Memory B cell (primary cell): ENCODE measurements around the gene PDE2A.
A peak's percentile ranks its signal among the peaks of the same experiment; 100 is the strongest.

ENCODE experiments used
- ATAC-seq: fragments of 150-1000 bp; cut with Tn5 transposase; 2 replicates; pipeline ENCODE4 v1.10.0; 2021; ENCODE audit warnings: low read depth, mild to moderate bottlenecking, moderate library complexity
- DNase-seq, 2 donors: peaks; one replicate each; pipeline ENCODE4 v3.0.0; 2022; ENCODE audit warnings: low spot score in 2 of 2
- H3K27ac Mint-ChIP-seq: one replicate; pipeline ENCODE4 v1.8.0; 2022; ENCODE audit warnings: mild to moderate bottlenecking, moderate library complexity, mixed read lengths
- H3K27me3 Mint-ChIP-seq: one replicate; pipeline ENCODE4 v1.8.0; 2022; ENCODE audit warnings: mixed read lengths
- H3K36me3 Mint-ChIP-seq: one replicate; pipeline ENCODE4 v1.8.0; 2022; ENCODE audit warnings: mild to moderate bottlenecking, mixed read lengths
- H3K4me1 Mint-ChIP-seq: one replicate; pipeline ENCODE4 v1.8.0; 2022; ENCODE audit warnings: mixed read lengths
- H3K4me3 Mint-ChIP-seq: one replicate; pipeline ENCODE4 v1.8.0; 2022; ENCODE audit warnings: mild to moderate bottlenecking, moderate library complexity, mixed read lengths
- H3K9me3 Mint-ChIP-seq: one replicate; pipeline ENCODE4 v1.8.0; 2022; ENCODE audit warnings: mixed read lengths

The PDE2A gene

DNA sequence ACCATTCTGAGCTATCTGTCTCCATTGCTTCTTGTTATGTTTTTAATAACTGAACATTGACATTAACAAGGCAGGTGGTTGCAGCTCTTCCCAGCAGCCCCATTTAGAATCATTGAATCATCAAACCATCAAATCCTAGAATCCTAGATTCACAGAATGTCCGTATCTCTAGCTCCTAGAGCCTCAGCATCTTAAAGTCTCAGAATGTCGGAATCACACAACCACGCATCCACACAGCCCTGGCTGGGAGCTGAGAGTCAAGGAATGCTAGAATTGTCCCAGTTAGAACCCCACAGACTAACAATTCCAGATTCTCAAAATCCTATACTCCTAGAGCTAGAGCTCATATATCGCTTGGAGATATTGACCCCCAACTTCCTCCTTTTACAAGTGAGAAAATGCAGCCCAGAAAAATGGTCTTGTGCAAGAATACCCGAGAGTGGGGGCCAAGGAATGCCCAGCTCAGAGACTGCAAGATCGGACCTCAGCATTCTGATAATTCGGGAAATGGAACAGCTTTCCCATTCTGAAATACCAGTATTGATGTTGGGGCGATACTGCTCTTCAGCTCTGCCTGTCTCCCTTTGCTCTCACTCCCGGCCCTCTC lies 38.8 kb downstream of the PDE2A start:
- Mint-ChIP-seq H3K36me3 (no peaks in the 10 kb centered on the region), H3K27me3 (peaks cover 21% of the 10 kb centered on the region), H3K27ac (no peak overlapping the region), H3K4me1 (peaks cover 3% of the 10 kb centered on the region), H3K9me3 (no peaks in the 10 kb centered on the region), H3K4me3 (no peak overlapping the region)
- no peak for DNase-seq
- ATAC-seq: no peak

DNA sequence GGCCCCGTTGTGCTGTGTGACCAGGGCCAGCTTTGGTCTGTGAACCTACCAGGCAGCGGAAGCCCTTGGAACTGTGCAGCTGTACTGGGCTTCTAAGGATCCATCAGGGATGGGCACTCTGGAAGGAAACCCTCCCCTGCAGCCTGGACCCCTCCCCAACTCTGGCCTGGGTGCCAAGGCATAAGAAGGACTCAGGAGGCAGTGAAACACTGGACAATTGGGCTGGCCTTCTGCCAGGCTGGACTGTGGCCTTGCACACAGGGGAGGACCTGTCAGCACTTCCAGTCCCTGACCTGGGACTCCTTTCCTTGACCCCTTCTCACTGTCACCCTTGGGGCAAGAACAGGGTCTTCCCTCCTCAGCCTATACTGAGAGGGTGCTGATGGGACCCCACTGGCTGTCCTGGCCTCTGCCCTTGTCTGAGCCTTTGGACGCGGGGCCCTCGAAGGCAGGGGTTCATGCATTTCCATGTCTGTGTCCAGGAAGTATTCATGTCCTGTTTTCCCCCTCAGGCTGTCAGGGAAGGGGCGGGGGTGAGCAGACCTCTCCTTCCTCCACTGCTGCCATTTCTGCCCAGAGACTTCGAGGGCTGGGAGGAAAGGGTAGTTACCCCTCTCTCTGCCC lies 39.6 kb downstream of the PDE2A start:
- no peak for ATAC-seq
- H3K27me3 Mint-ChIP-seq: peaks cover 21% of the 10 kb centered on the region
- no peak for DNase-seq
- H3K4me3 Mint-ChIP-seq: no peak overlapping the region
- no peak overlapping the region for H3K27ac Mint-ChIP-seq
- no peaks in the 10 kb centered on the region for H3K36me3 Mint-ChIP-seq
- H3K9me3 Mint-ChIP-seq: no peaks in the 10 kb centered on the region
- H3K4me1 Mint-ChIP-seq: peaks cover 8% of the 10 kb centered on the region

DNA sequence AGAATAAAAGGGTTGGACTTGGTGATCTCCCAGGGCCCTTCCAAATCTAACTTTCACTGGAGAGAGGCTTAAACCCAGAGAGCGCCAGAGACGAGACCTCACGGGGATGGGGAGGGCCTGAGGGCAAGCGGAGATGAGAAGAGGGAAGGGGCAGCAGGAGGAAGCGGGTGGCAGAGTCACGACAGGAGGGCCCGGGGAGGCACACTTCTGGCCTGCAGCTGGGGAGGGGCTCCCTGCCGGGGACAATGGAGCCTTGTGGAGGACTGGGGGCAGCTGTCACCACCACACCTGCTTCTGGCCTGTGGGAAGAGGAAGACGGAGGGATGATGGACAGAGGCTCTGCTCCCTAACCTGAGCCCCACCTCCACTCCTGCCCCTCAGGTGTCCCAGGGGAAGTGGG lies 40.2 kb downstream of the PDE2A start:
- peaks cover 21% of the 10 kb centered on the region for H3K27me3 Mint-ChIP-seq
- no peak overlapping the region for H3K27ac Mint-ChIP-seq
- no peak for DNase-seq
- no peaks in the 10 kb centered on the region for H3K9me3 Mint-ChIP-seq
- ATAC-seq: no peak
- no peak overlapping the region for H3K4me3 Mint-ChIP-seq
- H3K4me1 Mint-ChIP-seq: peaks cover 8% of the 10 kb centered on the region
- no peaks in the 10 kb centered on the region for H3K36me3 Mint-ChIP-seq

DNA sequence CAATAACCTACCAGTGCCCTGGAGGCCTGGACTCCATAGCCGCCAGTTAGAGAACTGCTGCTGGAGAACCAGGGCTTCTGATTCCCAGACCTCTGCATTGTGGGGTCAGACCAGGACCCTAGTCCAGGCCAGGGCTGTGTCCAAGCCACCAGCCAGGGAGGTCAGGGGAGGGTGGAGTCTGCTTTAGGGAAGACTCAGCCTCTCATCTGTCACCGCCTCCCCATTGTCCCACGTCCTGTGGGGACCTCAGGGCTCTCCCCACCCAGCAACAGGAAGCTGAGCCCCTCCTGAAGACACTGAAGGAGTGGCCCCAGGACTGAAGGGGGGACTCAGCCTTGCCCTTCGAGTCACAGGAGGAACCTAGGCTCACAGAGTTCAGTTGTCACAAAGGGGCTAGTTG lies 41.2 kb downstream of the PDE2A start:
- ATAC-seq (no peak), DNase-seq (no peak)
- no peaks in the 10 kb centered on the region for H3K36me3 Mint-ChIP-seq
- no peak overlapping the region for H3K4me3 Mint-ChIP-seq
- no peak overlapping the region for H3K27ac Mint-ChIP-seq
- peaks cover 21% of the 10 kb centered on the region for H3K27me3 Mint-ChIP-seq
- peaks cover 8% of the 10 kb centered on the region for H3K4me1 Mint-ChIP-seq
- no peaks in the 10 kb centered on the region for H3K9me3 Mint-ChIP-seq

DNA sequence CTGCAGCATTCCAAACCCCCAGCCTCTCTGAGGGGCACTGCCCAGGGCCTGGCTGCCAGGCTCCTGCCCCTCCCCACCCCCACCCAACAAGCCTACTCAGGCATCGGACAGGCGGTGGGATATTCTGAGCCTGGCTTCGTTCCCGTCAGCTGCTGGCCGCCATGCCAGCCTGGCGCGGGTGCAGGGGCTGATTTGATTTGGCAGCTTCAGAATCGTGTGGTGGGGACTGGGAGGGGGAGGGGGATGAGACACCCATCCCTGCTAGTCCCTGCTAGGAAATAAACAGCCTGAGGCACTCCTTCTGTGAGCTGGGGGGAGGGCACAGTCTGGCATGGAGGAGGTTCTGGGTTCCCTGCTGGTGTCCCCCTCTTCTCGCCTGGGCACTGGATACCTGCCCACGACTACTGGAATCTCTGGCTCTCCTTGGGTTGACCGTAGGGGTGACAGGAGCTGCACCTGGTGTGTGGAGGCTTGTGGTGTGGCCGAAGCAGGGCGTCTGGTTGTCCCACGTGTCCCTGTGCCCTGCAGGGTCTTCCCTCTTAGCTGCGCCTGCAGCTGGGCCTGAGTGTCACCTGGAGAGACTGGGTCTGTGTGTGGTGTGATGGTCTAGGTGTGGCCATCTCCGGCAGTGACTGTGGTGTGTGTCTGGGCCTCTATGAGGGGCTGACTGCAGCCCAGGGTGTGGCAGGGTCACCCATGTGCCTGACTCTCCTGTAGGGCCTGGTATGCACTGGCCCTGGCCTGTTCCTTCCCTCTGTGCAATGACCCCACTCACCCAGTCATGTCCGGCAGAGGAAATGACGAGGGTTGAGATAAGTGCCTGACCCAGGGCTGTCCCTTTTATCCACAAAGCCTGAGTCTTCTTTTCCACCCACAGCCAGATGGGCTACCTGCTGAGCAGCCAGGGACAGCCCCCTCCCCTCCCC lies 42.2 kb downstream of the PDE2A start:
- H3K4me1 Mint-ChIP-seq: peaks cover 8% of the 10 kb centered on the region
- peaks cover 16% of the 10 kb centered on the region for H3K27me3 Mint-ChIP-seq
- no peaks in the 10 kb centered on the region for H3K9me3 Mint-ChIP-seq
- ATAC-seq (no peak), DNase-seq (no peak)
- no peak overlapping the region for H3K27ac Mint-ChIP-seq
- H3K36me3 Mint-ChIP-seq: no peaks in the 10 kb centered on the region
- no peak overlapping the region for H3K4me3 Mint-ChIP-seq

DNA sequence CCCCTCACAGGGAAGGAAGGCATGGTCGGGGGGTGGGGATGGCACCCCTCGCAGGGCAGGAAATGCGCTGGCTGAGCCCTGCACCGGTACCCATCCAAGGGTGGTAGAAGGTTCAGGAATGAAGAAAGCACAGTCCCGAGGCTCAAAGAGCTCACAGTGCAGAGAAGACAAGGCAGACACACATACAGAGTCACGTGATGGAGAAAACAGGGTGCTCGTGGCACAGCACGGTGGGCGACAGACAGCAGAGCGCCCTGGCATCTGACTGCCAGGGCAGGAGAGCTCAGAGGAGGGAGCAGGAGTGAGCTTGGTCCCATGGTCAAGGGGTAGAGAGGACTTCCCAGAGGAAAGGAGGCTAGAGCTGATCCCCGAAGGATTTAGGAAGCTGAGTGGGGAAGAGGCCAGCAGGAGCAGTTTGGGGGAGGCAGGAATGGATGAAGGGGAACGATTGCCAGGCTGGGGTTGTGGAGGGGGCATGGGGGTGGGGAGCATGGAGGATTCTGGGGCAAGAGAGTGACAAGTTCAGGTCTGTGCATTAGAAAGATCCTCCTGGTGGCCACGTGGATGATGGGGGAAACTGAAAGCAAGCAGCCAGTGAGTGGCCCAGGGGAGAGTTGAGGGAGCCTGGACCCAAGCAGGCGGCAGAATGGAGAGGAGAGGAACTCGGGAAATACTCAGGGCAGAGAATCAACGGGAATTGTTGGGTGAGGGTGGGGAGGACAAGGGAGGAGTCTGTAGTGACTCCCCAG lies 43.9 kb downstream of the PDE2A start:
- no peak overlapping the region for H3K27ac Mint-ChIP-seq
- DNase-seq (no peak), ATAC-seq (peak; percentile 39)
- H3K4me3 Mint-ChIP-seq: no peak overlapping the region
- H3K9me3 Mint-ChIP-seq: no peaks in the 10 kb centered on the region
- peaks cover 9% of the 10 kb centered on the region for H3K27me3 Mint-ChIP-seq
- H3K4me1 Mint-ChIP-seq: peaks cover 8% of the 10 kb centered on the region
- H3K36me3 Mint-ChIP-seq: no peaks in the 10 kb centered on the region

DNA sequence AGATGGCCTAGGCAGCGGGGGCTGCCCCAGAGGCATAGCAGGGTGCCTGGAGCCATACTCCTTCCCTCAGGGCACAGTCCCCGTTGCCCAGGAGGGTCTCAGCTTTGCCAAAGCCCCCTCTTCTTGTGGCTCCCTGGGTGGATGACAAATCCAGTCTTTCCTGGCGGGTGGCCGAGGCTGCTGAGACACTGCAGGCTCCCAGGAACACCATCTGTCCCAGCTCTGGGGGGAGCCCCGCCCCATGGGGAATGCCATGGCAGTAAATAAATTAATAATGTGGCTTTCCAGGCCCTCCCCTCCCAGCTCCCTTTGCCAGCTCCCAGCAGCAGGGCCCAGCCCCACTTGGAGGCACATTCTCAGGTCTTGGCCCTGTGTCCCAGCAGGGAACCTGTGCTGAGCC lies 45.0 kb downstream of the PDE2A start:
- no peak overlapping the region for H3K27ac Mint-ChIP-seq
- H3K4me3 Mint-ChIP-seq: no peak overlapping the region
- peaks cover 15% of the 10 kb centered on the region for H3K4me1 Mint-ChIP-seq
- DNase-seq: no peak
- no peak for ATAC-seq
- peaks cover 13% of the 10 kb centered on the region for H3K27me3 Mint-ChIP-seq
- H3K36me3 Mint-ChIP-seq: no peaks in the 10 kb centered on the region
- no peaks in the 10 kb centered on the region for H3K9me3 Mint-ChIP-seq

DNA sequence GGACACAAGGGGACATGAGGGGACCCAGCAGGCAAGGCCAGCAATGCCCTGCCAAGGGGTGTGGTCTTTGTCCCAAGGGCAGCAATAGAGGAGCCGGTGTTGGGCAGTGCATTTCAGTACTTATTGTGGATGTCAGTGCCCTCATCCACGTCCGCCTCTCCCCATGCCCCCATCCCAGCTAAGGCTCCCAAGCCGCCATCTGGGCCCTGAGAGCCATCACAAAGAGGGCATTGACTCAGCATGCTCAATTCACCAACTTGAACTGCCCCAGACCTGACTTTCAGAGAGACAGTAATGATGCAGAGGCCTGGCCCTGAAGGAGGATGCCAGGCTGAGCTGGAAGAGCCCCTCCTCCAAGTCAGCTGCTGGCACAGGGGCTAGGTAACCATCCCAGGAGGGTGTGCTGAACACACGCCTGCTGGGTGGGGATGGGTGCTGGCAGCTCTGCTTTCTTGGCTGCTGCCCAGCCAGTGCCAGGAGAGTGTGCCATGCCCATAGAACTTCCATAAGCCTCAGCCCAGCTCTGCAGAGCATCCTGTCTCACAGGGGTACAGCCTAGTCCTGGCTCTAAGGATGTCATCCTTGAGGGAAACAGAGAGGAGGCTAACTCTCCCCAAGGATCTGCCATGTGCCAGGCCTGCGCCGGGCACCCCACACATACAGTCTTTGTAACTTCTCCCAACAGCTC lies 46.5 kb downstream of the PDE2A start:
- DNase-seq: no peak
- Mint-ChIP-seq H3K4me3 (no peak overlapping the region), H3K27me3 (peaks cover 15% of the 10 kb centered on the region), H3K36me3 (no peaks in the 10 kb centered on the region), H3K27ac (no peak overlapping the region), H3K9me3 (no peaks in the 10 kb centered on the region), H3K4me1 (peaks cover 25% of the 10 kb centered on the region)
- no peak for ATAC-seq

DNA sequence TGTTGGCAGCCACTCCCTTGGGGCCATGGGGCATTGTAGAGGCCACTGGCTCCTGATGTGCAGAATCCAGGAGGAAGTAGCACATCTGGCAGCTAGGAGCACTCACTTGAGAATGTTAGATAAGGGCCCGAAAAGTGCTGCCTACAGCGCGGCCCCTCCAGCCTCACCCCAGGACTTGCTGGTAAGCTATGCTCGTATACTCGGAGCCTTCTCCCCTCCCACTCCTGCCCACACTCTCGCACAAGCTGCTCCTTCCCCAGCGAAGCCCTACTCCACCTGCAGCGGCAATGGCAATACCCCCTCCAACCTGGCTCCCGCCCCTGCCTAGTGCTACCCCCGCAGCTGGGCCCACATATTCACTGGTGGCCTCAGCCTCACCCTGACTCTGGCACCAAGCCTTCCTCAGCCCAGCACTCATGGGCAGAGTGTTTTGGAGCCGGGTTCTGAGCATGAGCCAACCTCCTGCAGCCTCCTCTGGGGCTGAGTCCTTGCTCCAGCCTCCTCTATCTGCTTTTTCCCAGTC lies 47.7 kb downstream of the PDE2A start:
- Mint-ChIP-seq H3K36me3 (no peaks in the 10 kb centered on the region), H3K27me3 (peaks cover 15% of the 10 kb centered on the region), H3K4me1 (peaks cover 31% of the 10 kb centered on the region), H3K27ac (no peak overlapping the region), H3K9me3 (no peaks in the 10 kb centered on the region), H3K4me3 (no peak overlapping the region)
- no peak for ATAC-seq
- no peak for DNase-seq

DNA sequence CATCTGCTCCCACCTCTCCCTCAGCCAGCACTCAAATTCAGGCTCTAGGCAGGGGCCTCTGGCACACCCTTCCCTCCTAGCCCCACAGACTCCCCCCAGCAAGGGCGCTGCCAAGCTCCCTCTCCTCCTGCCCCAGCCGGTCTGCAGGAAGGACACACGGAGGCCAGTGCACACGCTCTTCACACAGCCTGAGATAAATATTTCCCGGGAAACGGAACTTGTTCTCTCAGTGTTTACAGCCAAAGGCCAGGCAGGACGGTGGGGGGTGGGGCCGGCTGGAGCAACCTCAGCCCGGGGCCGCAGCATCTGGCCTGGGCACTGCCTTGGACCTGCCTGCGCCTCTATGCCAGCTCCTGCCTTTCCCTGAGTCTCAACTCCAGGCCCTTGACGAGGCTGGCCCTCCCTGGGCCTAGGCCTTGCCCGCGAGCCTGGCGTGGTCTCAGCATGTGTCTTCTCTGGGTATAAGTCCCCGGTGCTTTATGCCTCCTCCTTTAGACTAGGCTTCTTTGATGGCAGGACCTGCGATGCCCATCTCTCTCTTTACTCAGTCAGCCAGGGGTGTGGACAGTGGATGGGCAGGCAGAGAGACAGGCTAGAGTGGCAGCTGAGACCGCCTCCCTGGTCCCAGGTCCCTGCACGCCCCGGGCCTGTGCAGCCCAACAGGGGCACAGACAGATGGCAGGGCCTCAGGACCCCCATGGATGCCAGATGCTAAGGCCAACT lies 48.4 kb downstream of the PDE2A start:
- no peak for DNase-seq

DNA sequence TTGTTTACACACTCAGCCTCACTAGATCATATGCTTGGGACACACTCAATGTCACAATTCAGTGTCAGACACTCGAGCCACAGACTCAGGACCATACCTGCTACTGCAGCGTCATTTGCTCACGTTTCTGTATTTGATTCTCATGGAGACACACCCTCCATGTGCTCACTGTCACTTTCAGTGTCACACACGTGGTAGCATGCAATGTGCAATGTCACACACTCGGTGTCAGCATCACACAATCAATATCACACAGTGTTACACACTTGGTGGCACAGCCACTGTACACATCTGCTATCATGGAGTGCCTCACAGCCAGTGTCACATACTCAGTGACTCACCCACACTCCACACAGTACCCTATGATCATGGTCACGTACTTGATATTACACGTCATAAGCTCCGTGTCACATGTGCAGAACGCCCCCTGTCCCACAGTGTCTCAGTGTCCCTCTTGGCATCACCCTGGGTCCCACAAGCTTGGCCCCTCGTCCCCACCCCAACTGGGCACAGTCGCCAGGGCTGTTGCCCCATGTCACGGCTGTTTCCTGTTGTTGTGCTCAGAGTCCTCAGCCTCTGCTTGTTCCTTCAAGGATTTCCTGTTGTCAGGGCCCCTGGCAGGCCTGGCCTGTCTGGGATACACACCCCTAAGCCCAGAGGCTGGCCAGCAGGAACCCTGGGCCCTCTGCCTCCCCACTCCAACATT lies 49.6 kb downstream of the PDE2A start:
- Mint-ChIP-seq H3K27ac (no peak overlapping the region), H3K36me3 (no peaks in the 10 kb centered on the region), H3K4me1 (peaks cover 33% of the 10 kb centered on the region), H3K4me3 (no peak overlapping the region), H3K27me3 (peaks cover 11% of the 10 kb centered on the region), H3K9me3 (no peaks in the 10 kb centered on the region)
- ATAC-seq: no peak
- no peak for DNase-seq

More for the DNA sequence above, 48.4 kb downstream of the PDE2A start:
- Mint-ChIP-seq H3K27ac (no peak overlapping the region), H3K4me1 (peaks cover 38% of the 10 kb centered on the region), H3K27me3 (peaks cover 12% of the 10 kb centered on the region), H3K4me3 (no peak overlapping the region), H3K36me3 (no peaks in the 10 kb centered on the region), H3K9me3 (no peaks in the 10 kb centered on the region)
- no peak for ATAC-seq

DNA sequence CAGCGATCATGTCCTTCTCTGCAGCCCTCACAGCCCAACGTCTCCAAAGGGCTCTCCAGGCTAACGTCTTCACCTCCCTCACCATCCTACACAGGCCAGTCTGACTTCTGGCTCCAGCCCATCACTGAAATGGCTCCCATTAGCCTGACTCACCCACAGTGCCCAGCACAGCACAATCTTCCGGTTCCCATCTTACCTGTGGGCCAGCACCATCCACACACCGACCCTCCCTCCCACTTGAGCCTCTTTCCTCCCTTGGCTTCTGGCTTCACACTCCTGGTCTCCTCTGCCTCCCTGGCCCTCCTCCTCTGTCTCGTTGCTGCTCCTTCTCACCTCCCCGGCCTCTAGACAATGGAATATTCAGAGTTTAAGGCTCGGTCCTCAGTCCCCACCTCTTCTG lies 51.2 kb downstream of the PDE2A start:
- Mint-ChIP-seq H3K4me1 (peaks cover 33% of the 10 kb centered on the region), H3K27me3 (peaks cover 15% of the 10 kb centered on the region), H3K36me3 (no peaks in the 10 kb centered on the region), H3K27ac (no peak overlapping the region), H3K4me3 (no peak overlapping the region), H3K9me3 (no peaks in the 10 kb centered on the region)
- ATAC-seq (no peak), DNase-seq (no peak)
